Measurements from ENCODE around the gene TNFRSF8. TPM values are rescaled to one million over a fixed set of nuclear protein-coding genes. Genes with fewer than 3 reads are reported as not detected.

TNFRSF8 gene
- polyA plus RNA-seq, 2 of the 4 experiments (the other 2 are of a cell fraction) = 0.05 TPM; not detected in 1

- ChIA-PET CTCF (interaction anchor here (1.6 to 2.5 kb wide), 2 partner anchors 11 to 37 kb away, joined by 4 to 13 read pairs; no protein-coding TSS in a partner anchor), POLR2A (no interaction called here)
- no peak overlapping the region for H3K4me3 ChIP-seq
- TF ChIP-seq NR3C1 (IDR thresholded peaks at IDR 0.05) (no peak), HOXB5 (CRISPR knock-in tag; IDR thresholded peaks at IDR 0.05) (no peak), ZFP36 (IDR thresholded peaks at IDR 0.05; ENCODE audit: borderline replicate concordance, partially characterized antibody) (peak; percentile 34), ELK1 (IDR thresholded peaks at IDR 0.05; ENCODE audit: low read depth, low read length) (no peak), NFE2L2 (conservative IDR thresholded peaks at IDR 0.05; ENCODE audit: low read length) (no peak), HDAC2 (IDR thresholded peaks at IDR 0.05) (no peak), NPAS2 (CRISPR knock-in tag; IDR thresholded peaks at IDR 0.05; ENCODE audit: borderline replicate concordance) (no peak)
- no peak for FAIRE-seq
- ATAC-seq = no peak; a peak in 1 of 6 replicates
- DNase-seq (ENCODE audit: low read depth in 1 of 2, low spot score in 1 of 2) = no peak
- no peaks in the 10 kb centered on the region for H3K9me3 ChIP-seq
- H3K27ac ChIP-seq = peak overlapping the region; percentile 46 to 76; a peak in 5 of 6 replicates
- WGBS (ENCODE audit: missing lambda C conversion rate) = no CpG with 5 or more reads among the region's 2 CpGs
- H3K4me2 ChIP-seq = peak overlapping the region; percentile 61; the same call in 2 of the 3 replicates
- H3K4me1 ChIP-seq = peaks cover 14% of the 10 kb centered on the region
Measured at GRCh38 chr1:12161324-12161661, 98.2 kb downstream of the TNFRSF8 start.

GRCh38 chr1:12161662-12162458 lies 98.8 kb downstream of the TNFRSF8 start:
- ATAC-seq (peak; percentile 66 to 79; a peak in 5 of 6 replicates), DNase-seq (ENCODE audit: low read depth in 1 of 2, low spot score in 1 of 2) (peak; percentile 46 to 50), FAIRE-seq (no peak)
- peak overlapping the region; percentile 61 for H3K4me2 ChIP-seq
- POLR2A ChIA-PET = no interaction called here
- no peaks in the 10 kb centered on the region for H3K9me3 ChIP-seq
- H3K4me3 ChIP-seq = no peak overlapping the region
- CTCF ChIA-PET = interaction anchor here (1.5 to 2.5 kb wide), 3 partner anchors 11 to 40 kb away, joined by 3 to 13 read pairs (median 4); no protein-coding TSS in a partner anchor
- H3K27ac ChIP-seq = peak overlapping the region; percentile 46 to 76; a peak in 5 of 6 replicates
- TF ChIP-seq MAFK (IDR thresholded peaks at IDR 0.05; ENCODE audit: partially characterized antibody) = no peak
- TF ChIP-seq HES2 (IDR thresholded peaks at IDR 0.05) = no peak
- TF ChIP-seq FOSL2 (IDR thresholded peaks at IDR 0.05) = no peak
- peak; percentile 59 for TF ChIP-seq FOSL2 (CRISPR knock-in tag; IDR thresholded peaks at IDR 0.05)
- no peak for TF ChIP-seq NR3C1 (IDR thresholded peaks at IDR 0.05)
- peaks cover 14% of the 10 kb centered on the region for H3K4me1 ChIP-seq
- 15% methylated on average over 8 of the region's 9 CpGs for WGBS (ENCODE audit: missing lambda C conversion rate)

GRCh38 chr1:12162459-12163137 lies 99.5 kb downstream of the TNFRSF8 start:
- H3K27ac ChIP-seq = peak overlapping the region in 1 of 2 experiments; percentile 56; a peak in 3 of 6 replicates
- TF ChIP-seq NPAS2 (CRISPR knock-in tag; IDR thresholded peaks at IDR 0.05; ENCODE audit: borderline replicate concordance) (no peak), MAFK (IDR thresholded peaks at IDR 0.05; ENCODE audit: partially characterized antibody) (no peak), USF2 (IDR thresholded peaks at IDR 0.05) (no peak)
- 86% methylated on average over 10 of the region's 11 CpGs for WGBS (ENCODE audit: missing lambda C conversion rate)
- peak overlapping the region; percentile 61; the same call in 2 of the 3 replicates for H3K4me2 ChIP-seq
- no peaks in the 10 kb centered on the region for H3K9me3 ChIP-seq
- ATAC-seq (no peak), FAIRE-seq (no peak), DNase-seq (ENCODE audit: low read depth in 1 of 2, low spot score in 1 of 2) (no peak)
- peaks cover 14% of the 10 kb centered on the region for H3K4me1 ChIP-seq
- ChIA-PET POLR2A (no interaction called here), CTCF (interaction anchor here (1.5 to 2.5 kb wide), 3 partner anchors 12 to 39 kb away, joined by 3 to 13 read pairs (median 4); no protein-coding TSS in a partner anchor)
- H3K4me3 ChIP-seq = no peak overlapping the region

GRCh38 chr1:12163210-12163609 lies 100.1 kb downstream of the TNFRSF8 start:
- no peak for TF ChIP-seq ZNF302 (CRISPR knock-in tag; IDR thresholded peaks at IDR 0.05)
- no peak for TF ChIP-seq POLR2AphosphoS2 (conservative IDR thresholded peaks at IDR 0.05; ENCODE audit: low read length)
- TF ChIP-seq POLR2A (IDR thresholded peaks at IDR 0.05; ENCODE audit: low read length) = no peak
- no peak for TF ChIP-seq TP53 (CRISPR knock-in tag; IDR thresholded peaks at IDR 0.05)
- TF ChIP-seq RARB (CRISPR knock-in tag; IDR thresholded peaks at IDR 0.05) = no peak
- TF ChIP-seq HOXA7 (CRISPR knock-in tag; IDR thresholded peaks at IDR 0.05) = no peak
- no peak for TF ChIP-seq USF2 (IDR thresholded peaks at IDR 0.05)
- no peak for TF ChIP-seq HES2 (IDR thresholded peaks at IDR 0.05)
- no peak for TF ChIP-seq HOXB13 (CRISPR knock-in tag; IDR thresholded peaks at IDR 0.05; ENCODE audit: low read depth)
- TF ChIP-seq KDM1A (IDR thresholded peaks at IDR 0.05; ENCODE audit: low read depth) = no peak
- TF ChIP-seq ELK1 (IDR thresholded peaks at IDR 0.05; ENCODE audit: low read depth, low read length) = no peak
- H3K27ac ChIP-seq = no peak overlapping the region
- peaks cover 14% of the 10 kb centered on the region for H3K4me1 ChIP-seq
- DNase-seq (ENCODE audit: low read depth in 1 of 2, low spot score in 1 of 2) = no peak
- no peak for FAIRE-seq
- no peak overlapping the region for H3K4me3 ChIP-seq
- CTCF ChIA-PET = interaction anchor here (1.5 to 2.5 kb wide), 2 partner anchors 39 kb away, joined by 3 to 13 read pairs; no protein-coding TSS in a partner anchor
- ATAC-seq = no peak
- POLR2A ChIA-PET = no interaction called here
- 78% methylated on average over 9 of the region's 9 CpGs for WGBS (ENCODE audit: missing lambda C conversion rate)
- no peak overlapping the region for H3K4me2 ChIP-seq
- no peaks in the 10 kb centered on the region for H3K9me3 ChIP-seq

Data from A549 (cell line).